ENCODE data around the gene ACBD7. TPM values are rescaled to one million over a fixed set of nuclear protein-coding genes. Genes with fewer than 3 reads are reported as not detected.
A peak's percentile ranks its signal among the peaks of the same experiment; 100 is the strongest.

The ACBD7 gene
- total and polyA plus RNA-seq, 9 of the 15 experiments (the other 6 are each of a cell fraction or from before 2014, with no cell fraction given): 0.21 to 3.2 (median 0.84) TPM

DNA sequence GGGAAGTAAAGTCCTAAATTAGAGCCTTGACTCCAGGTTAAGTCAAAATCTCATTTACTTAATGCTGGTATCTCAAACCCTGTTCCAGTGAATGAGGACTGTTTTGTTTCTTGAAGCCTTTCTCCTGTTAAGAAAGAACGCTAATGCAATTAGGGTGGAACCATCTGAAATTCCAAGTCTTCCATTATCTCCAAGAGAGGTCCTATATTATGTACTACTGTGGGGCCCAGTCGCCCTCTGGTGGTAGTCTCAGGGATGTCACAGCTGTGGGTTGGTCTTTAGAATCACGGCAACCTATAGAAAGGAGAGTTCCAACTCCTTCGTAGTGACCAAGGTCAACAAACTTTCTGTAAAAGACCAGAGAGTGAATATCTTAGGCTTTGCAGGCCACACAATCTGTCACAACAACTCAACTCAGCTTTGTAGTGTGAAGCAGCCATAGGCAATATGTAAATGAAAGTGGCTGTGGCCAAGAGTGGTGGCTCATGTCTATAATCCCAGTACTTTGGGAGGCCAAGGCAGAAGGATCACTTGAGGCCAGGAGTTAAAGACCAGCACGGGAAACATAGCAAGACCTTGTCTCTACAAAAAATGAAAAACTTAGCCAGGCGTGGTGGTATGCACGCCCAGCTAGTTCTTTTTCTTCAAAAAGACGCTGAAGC, 17.9 kb upstream of the ACBD7 start (continued):
- TF ChIP-seq JUND (IDR thresholded peaks at IDR 0.05; ENCODE audit: borderline replicate concordance, low read depth, low read length): peak; percentile 30; the same call in 1 of the 2 replicates
- TF ChIP-seq JUND (tag; IDR thresholded peaks at IDR 0.05; ENCODE audit: borderline replicate concordance, low read depth, low read length): peak; percentile 22; the same call in 1 of the 3 replicates
- TF ChIP-seq, protein P1, sequence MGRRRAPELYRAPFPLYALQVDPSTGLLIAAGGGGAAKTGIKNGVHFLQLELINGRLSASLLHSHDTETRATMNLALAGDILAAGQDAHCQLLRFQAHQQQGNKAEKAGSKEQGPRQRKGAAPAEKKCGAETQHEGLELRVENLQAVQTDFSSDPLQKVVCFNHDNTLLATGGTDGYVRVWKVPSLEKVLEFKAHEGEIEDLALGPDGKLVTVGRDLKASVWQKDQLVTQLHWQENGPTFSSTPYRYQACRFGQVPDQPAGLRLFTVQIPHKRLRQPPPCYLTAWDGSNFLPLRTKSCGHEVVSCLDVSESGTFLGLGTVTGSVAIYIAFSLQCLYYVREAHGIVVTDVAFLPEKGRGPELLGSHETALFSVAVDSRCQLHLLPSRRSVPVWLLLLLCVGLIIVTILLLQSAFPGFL (CRISPR knock-in tag; IDR thresholded peaks at IDR 0.05): no peak
- TF ChIP-seq RCOR1 (IDR thresholded peaks at IDR 0.05; ENCODE audit: borderline replicate concordance in 1 of 2, low read depth in 2 of 2, low read length in 2 of 2): peak in 1 of 2 experiments; percentile 16; a peak in 1 of 4 replicates
- no peak for TF ChIP-seq OTX1 (CRISPR knock-in tag; IDR thresholded peaks at IDR 0.05)
- TF ChIP-seq, protein P2, sequence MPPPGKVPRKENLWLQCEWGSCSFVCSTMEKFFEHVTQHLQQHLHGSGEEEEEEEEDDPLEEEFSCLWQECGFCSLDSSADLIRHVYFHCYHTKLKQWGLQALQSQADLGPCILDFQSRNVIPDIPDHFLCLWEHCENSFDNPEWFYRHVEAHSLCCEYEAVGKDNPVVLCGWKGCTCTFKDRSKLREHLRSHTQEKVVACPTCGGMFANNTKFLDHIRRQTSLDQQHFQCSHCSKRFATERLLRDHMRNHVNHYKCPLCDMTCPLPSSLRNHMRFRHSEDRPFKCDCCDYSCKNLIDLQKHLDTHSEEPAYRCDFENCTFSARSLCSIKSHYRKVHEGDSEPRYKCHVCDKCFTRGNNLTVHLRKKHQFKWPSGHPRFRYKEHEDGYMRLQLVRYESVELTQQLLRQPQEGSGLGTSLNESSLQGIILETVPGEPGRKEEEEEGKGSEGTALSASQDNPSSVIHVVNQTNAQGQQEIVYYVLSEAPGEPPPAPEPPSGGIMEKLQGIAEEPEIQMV (tag; conservative IDR thresholded peaks at IDR 0.05; ENCODE audit: low read depth): no peak
- TF ChIP-seq, protein P3, sequence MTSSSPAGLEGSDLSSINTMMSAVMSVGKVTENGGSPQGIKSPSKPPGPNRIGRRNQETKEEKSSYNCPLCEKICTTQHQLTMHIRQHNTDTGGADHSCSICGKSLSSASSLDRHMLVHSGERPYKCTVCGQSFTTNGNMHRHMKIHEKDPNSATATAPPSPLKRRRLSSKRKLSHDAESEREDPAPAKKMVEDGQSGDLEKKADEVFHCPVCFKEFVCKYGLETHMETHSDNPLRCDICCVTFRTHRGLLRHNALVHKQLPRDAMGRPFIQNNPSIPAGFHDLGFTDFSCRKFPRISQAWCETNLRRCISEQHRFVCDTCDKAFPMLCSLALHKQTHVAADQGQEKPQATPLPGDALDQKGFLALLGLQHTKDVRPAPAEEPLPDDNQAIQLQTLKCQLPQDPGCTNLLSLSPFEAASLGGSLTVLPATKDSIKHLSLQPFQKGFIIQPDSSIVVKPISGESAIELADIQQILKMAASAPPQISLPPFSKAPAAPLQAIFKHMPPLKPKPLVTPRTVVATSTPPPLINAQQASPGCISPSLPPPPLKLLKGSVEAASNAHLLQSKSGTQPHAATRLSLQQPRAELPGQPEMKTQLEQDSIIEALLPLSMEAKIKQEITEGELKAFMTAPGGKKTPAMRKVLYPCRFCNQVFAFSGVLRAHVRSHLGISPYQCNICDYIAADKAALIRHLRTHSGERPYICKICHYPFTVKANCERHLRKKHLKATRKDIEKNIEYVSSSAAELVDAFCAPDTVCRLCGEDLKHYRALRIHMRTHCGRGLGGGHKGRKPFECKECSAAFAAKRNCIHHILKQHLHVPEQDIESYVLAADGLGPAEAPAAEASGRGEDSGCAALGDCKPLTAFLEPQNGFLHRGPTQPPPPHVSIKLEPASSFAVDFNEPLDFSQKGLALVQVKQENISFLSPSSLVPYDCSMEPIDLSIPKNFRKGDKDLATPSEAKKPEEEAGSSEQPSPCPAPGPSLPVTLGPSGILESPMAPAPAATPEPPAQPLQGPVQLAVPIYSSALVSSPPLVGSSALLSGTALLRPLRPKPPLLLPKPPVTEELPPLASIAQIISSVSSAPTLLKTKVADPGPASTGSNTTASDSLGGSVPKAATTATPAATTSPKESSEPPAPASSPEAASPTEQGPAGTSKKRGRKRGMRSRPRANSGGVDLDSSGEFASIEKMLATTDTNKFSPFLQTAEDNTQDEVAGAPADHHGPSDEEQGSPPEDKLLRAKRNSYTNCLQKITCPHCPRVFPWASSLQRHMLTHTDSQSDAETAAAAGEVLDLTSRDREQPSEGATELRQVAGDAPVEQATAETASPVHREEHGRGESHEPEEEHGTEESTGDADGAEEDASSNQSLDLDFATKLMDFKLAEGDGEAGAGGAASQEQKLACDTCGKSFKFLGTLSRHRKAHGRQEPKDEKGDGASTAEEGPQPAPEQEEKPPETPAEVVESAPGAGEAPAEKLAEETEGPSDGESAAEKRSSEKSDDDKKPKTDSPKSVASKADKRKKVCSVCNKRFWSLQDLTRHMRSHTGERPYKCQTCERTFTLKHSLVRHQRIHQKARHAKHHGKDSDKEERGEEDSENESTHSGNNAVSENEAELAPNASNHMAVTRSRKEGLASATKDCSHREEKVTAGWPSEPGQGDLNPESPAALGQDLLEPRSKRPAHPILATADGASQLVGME (CRISPR knock-in tag; IDR thresholded peaks at IDR 0.05): no peak
- TF ChIP-seq, protein P4, sequence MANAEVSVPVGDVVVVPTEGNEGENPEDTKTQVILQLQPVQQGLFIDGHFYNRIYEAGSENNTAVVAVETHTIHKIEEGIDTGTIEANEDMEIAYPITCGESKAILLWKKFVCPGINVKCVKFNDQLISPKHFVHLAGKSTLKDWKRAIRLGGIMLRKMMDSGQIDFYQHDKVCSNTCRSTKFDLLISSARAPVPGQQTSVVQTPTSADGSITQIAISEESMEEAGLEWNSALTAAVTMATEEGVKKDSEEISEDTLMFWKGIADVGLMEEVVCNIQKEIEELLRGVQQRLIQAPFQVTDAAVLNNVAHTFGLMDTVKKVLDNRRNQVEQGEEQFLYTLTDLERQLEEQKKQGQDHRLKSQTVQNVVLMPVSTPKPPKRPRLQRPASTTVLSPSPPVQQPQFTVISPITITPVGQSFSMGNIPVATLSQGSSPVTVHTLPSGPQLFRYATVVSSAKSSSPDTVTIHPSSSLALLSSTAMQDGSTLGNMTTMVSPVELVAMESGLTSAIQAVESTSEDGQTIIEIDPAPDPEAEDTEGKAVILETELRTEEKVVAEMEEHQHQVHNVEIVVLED (CRISPR knock-in tag; IDR thresholded peaks at IDR 0.05): no peak
- TF ChIP-seq, protein P5, sequence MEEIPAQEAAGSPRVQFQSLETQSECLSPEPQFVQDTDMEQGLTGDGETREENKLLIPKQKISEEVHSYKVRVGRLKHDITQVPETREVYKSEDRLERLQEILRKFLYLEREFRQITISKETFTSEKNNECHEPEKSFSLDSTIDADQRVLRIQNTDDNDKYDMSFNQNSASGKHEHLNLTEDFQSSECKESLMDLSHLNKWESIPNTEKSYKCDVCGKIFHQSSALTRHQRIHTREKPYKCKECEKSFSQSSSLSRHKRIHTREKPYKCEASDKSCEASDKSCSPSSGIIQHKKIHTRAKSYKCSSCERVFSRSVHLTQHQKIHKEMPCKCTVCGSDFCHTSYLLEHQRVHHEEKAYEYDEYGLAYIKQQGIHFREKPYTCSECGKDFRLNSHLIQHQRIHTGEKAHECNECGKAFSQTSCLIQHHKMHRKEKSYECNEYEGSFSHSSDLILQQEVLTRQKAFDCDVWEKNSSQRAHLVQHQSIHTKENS (CRISPR knock-in tag; IDR thresholded peaks at IDR 0.05): no peak
- no peak for TF ChIP-seq KDM5B (IDR thresholded peaks at IDR 0.05; ENCODE audit: insufficient replicate concordance, low read depth, low read length)
- no peak for TF ChIP-seq MYC (IDR thresholded peaks at IDR 0.05; ENCODE audit: low read depth, low read length)
- no peak for TF ChIP-seq MYC (CRISPR knock-in tag; IDR thresholded peaks at IDR 0.05; ENCODE audit: borderline replicate concordance, low read depth)
